Measurements from ENCODE around the gene SPHK2. TPM values are rescaled to one million over a fixed set of nuclear protein-coding genes. Genes with fewer than 3 reads are reported as not detected.

The SPHK2 gene
- polyA plus RNA-seq, 1 of the 3 experiments (the other 2 are of a cell fraction) = 14.8 TPM

DNA sequence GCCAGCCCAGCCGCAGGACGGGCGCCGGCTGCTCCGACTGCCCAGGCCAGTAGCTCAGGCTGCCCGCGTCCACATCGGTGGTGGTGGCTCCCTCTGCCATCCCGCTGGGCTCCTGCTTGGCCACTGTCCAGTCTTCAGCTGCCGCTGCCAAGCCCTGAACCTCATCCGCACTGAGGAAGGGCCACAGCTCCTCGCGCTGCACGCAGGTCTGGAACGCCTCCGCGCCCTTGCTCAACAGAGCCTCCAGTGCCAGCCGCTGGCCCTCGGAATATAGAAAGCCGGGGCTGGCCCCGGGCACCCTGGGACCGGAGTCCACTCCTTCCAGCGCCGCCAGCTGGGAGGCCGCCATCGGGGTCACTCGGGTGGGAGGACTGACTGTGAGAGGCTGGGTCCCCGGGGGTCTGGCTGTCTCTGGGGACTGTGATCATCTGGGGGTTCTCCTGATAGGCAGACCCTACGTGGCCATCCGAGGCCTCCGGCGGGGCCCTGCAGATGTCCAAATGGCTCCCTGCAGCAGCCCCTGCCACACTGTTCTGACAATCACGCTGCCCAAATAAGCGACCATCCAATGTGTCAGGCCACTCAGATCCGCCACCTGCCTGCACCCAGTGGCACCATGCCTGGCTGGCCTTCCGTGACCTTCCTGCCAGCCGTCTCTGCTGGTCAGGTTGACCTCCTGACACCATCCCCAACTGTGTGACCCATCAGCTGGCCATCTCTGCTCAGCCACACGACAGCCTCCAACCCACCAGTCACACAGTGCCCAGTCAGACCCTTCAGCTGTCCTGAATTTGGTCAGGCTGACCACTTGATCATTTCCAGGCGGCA, 6.1 kb upstream of the SPHK2 start:
- no peak overlapping the region for H3K9ac ChIP-seq
- no peaks in the 10 kb centered on the region for H3K9me2 ChIP-seq
- H3K27ac ChIP-seq (ENCODE audit: low read depth in 2 of 2, low read length in 1 of 2) = peak overlapping the region in 1 of 2 experiments; percentile 40; a peak in 2 of 4 replicates
- peaks cover 28 to 33% of the 10 kb centered on the region in 2 experiments for H3K36me3 ChIP-seq (replicated peaks in 1 of 2; ENCODE audit: control insufficient read depth in 1 of 2, insufficient read depth in 2 of 2, low read length in 1 of 2)
- H4K20me1 ChIP-seq (ENCODE audit: insufficient read depth) = peaks cover 35% of the 10 kb centered on the region
- H3K27me3 ChIP-seq (ENCODE audit: insufficient read depth) = no peaks in the 10 kb centered on the region
- H3F3A ChIP-seq (replicated peaks; ENCODE audit: insufficient read depth) = peaks cover 36% of the 10 kb centered on the region
- DNase-seq = no peak
- CTCF ChIA-PET = interaction anchor here (0.6 to 8.0 kb wide), 6 partner anchors 12 to 343 kb away, joined by 3 to 72 read pairs (median 3); no protein-coding TSS in a partner anchor
- peaks cover 11 to 34% of the 10 kb centered on the region in 2 experiments; a peak in 3 of 4 replicates for H3K4me1 ChIP-seq (ENCODE audit: control insufficient read depth in 1 of 2, insufficient read depth in 2 of 2, low read depth in 1 of 2, low read length in 1 of 2)
- H3K79me2 ChIP-seq (ENCODE audit: insufficient read depth) = peaks cover 23% of the 10 kb centered on the region
- H3K9me3 ChIP-seq = no peaks in the 10 kb centered on the region
- POLR2A ChIA-PET = interaction anchor here (0.6 to 1.9 kb wide), 7 partner anchors 11 to 388 kb away, joined by 3 to 5 read pairs (median 4); no protein-coding TSS in a partner anchor
- H3K4me2 ChIP-seq = no peak overlapping the region
- no peak overlapping the region for H2AFZ ChIP-seq (ENCODE audit: low read depth)
- H3K4me3 ChIP-seq (ENCODE audit: low read depth in 2 of 2, low read length in 1 of 2) = no peak overlapping the region
- TF ChIP-seq EZH2phosphoT487 (IDR thresholded peaks at IDR 0.05; ENCODE audit: borderline replicate concordance, low read depth) (no peak), YY1 (IDR thresholded peaks at IDR 0.05; ENCODE audit: low read depth) (no peak), RXRA (IDR thresholded peaks at IDR 0.05; ENCODE audit: borderline replicate concordance, low read depth) (no peak), SIN3A (IDR thresholded peaks at IDR 0.05; ENCODE audit: borderline replicate concordance, low read depth, low read length) (no peak), FOSL2 (IDR thresholded peaks at IDR 0.05; ENCODE audit: borderline replicate concordance, low read depth) (no peak), MEF2A (IDR thresholded peaks at IDR 0.05; ENCODE audit: borderline replicate concordance, low read depth) (no peak)
- TF ChIP-seq, protein P1, sequence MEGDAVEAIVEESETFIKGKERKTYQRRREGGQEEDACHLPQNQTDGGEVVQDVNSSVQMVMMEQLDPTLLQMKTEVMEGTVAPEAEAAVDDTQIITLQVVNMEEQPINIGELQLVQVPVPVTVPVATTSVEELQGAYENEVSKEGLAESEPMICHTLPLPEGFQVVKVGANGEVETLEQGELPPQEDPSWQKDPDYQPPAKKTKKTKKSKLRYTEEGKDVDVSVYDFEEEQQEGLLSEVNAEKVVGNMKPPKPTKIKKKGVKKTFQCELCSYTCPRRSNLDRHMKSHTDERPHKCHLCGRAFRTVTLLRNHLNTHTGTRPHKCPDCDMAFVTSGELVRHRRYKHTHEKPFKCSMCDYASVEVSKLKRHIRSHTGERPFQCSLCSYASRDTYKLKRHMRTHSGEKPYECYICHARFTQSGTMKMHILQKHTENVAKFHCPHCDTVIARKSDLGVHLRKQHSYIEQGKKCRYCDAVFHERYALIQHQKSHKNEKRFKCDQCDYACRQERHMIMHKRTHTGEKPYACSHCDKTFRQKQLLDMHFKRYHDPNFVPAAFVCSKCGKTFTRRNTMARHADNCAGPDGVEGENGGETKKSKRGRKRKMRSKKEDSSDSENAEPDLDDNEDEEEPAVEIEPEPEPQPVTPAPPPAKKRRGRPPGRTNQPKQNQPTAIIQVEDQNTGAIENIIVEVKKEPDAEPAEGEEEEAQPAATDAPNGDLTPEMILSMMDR (IDR thresholded peaks at IDR 0.05) = no peak
- TF ChIP-seq, protein P2, sequence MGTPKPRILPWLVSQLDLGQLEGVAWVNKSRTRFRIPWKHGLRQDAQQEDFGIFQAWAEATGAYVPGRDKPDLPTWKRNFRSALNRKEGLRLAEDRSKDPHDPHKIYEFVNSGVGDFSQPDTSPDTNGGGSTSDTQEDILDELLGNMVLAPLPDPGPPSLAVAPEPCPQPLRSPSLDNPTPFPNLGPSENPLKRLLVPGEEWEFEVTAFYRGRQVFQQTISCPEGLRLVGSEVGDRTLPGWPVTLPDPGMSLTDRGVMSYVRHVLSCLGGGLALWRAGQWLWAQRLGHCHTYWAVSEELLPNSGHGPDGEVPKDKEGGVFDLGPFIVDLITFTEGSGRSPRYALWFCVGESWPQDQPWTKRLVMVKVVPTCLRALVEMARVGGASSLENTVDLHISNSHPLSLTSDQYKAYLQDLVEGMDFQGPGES (IDR thresholded peaks at IDR 0.05; ENCODE audit: low read depth, low read length) = no peak
- 76% methylated on average over 18 of the region's 39 CpGs for WGBS (ENCODE audit: low lambda C conversion rate)

GRCh38 chr19:48613852-48614435, 5.4 kb upstream of the SPHK2 start:
- ChIA-PET POLR2A (interaction anchor here (0.6 to 1.9 kb wide), 7 partner anchors 9 to 273 kb away, joined by 3 to 5 read pairs (median 3); no protein-coding TSS in a partner anchor), CTCF (interaction anchor here (0.6 to 8.0 kb wide), 4 partner anchors 24 to 343 kb away, joined by 3 to 72 read pairs (median 3); no protein-coding TSS in a partner anchor)
- H3K79me2 ChIP-seq (ENCODE audit: insufficient read depth) = peaks cover 30% of the 10 kb centered on the region
- H3F3A ChIP-seq (replicated peaks; ENCODE audit: insufficient read depth) = peaks cover 41% of the 10 kb centered on the region
- H2AFZ ChIP-seq (ENCODE audit: low read depth) = no peak overlapping the region
- peak overlapping the region in 1 of 2 experiments; percentile 40; a peak in 2 of 4 replicates for H3K27ac ChIP-seq (ENCODE audit: low read depth in 2 of 2, low read length in 1 of 2)
- peaks cover 28 to 33% of the 10 kb centered on the region in 2 experiments for H3K36me3 ChIP-seq (replicated peaks in 1 of 2; ENCODE audit: control insufficient read depth in 1 of 2, insufficient read depth in 2 of 2, low read length in 1 of 2)
- TF ChIP-seq POLR2AphosphoS5 (IDR thresholded peaks at IDR 0.05; ENCODE audit: low read depth, low read length) (peak; percentile 6; the same call in 1 of the 2 replicates), ZBTB33 (IDR thresholded peaks at IDR 0.05; ENCODE audit: borderline replicate concordance, low read depth) (peak; percentile 19; the same call in 1 of the 2 replicates), MXI1 (IDR thresholded peaks at IDR 0.05; ENCODE audit: low read depth, low read length) (peak; percentile 42; the same call in 1 of the 2 replicates), PBX3 (IDR thresholded peaks at IDR 0.05) (0 out of 2 replicates have a peak, but pooled peaks have one; percentile 27), FOSL2 (IDR thresholded peaks at IDR 0.05; ENCODE audit: borderline replicate concordance, low read depth) (no peak; the same call in 1 of the 2 replicates)
- H3K4me2 ChIP-seq = no peak overlapping the region
- H3K4me1 ChIP-seq (ENCODE audit: control insufficient read depth in 1 of 2, insufficient read depth in 2 of 2, low read depth in 1 of 2, low read length in 1 of 2) = peaks cover 11 to 34% of the 10 kb centered on the region in 2 experiments; a peak in 3 of 4 replicates
- H4K20me1 ChIP-seq (ENCODE audit: insufficient read depth) = peaks cover 39% of the 10 kb centered on the region
- no peak overlapping the region for H3K9ac ChIP-seq
- H3K4me3 ChIP-seq (ENCODE audit: low read depth in 2 of 2, low read length in 1 of 2) = no peak overlapping the region
- no peaks in the 10 kb centered on the region for H3K27me3 ChIP-seq (ENCODE audit: insufficient read depth)
- WGBS (ENCODE audit: low lambda C conversion rate) = 76% methylated on average over 13 of the region's 13 CpGs
- no peaks in the 10 kb centered on the region for H3K9me3 ChIP-seq
- no peak for DNase-seq
- H3K9me2 ChIP-seq = no peaks in the 10 kb centered on the region

Data from SK-N-SH (cell line).